ENCODE measurements around the gene KMT2E. TPM values are rescaled to one million over a fixed set of nuclear protein-coding genes. Genes with fewer than 3 reads are reported as not detected.

Gene KMT2E
- total RNA-seq, 1 experiment from 2014 or later, result 63.9 TPM

GRCh38 chr7:105021352-105021751 lies 7.3 kb downstream of the KMT2E start:
- TF ChIP-seq CTCF (conservative IDR thresholded peaks at IDR 0.05; ENCODE audit: low read depth, low read length) (no peak), EZH2 (IDR thresholded peaks at IDR 0.05; ENCODE audit: borderline replicate concordance, low read depth, low read length, poor library complexity, severe bottlenecking) (no peak)
- no peaks in the 10 kb centered on the region for H3K36me3 ChIP-seq (ENCODE audit: insufficient read depth, low read length, poor library complexity, severe bottlenecking)
- intact Hi-C loops (cut with micrococcal nuclease; ENCODE audit: unreplicated experiment), result no loop called here
- no peak overlapping the region for H3K4me3 ChIP-seq (ENCODE audit: low read depth, low read length, poor library complexity, severe bottlenecking)
- no peaks in the 10 kb centered on the region for H3K9me3 ChIP-seq (ENCODE audit: low read depth, low read length, poor library complexity, severe bottlenecking)
- H3K27ac ChIP-seq (ENCODE audit: low read depth, low read length, poor library complexity, severe bottlenecking), result peak overlapping the region; percentile 28
- ChIA-PET CTCF (no interaction called here), POLR2A (ENCODE audit: low non-redundant PET) (no interaction called here)
- no peak for DNase-seq (ENCODE audit: low spot score)
- BruUV-seq (replicated peaks), result no TSS peak
- peaks cover 82% of the 10 kb centered on the region for H3K4me1 ChIP-seq (ENCODE audit: insufficient read depth, low read length, poor library complexity, severe bottlenecking)
- no peaks in the 10 kb centered on the region for H3K27me3 ChIP-seq (replicated peaks; ENCODE audit: insufficient read depth, low read depth, low read length, poor library complexity)

- no peaks in the 10 kb centered on the region for H3K9me3 ChIP-seq (ENCODE audit: low read depth, low read length, poor library complexity, severe bottlenecking)
- no peak for TF ChIP-seq EZH2 (IDR thresholded peaks at IDR 0.05; ENCODE audit: borderline replicate concordance, low read depth, low read length, poor library complexity, severe bottlenecking)
- TF ChIP-seq CTCF (conservative IDR thresholded peaks at IDR 0.05; ENCODE audit: low read depth, low read length), result no peak
- no peak overlapping the region for H3K4me3 ChIP-seq (ENCODE audit: low read depth, low read length, poor library complexity, severe bottlenecking)
- H3K4me1 ChIP-seq (ENCODE audit: insufficient read depth, low read length, poor library complexity, severe bottlenecking), result peaks cover 80% of the 10 kb centered on the region
- DNase-seq (ENCODE audit: low spot score), result no peak
- POLR2A ChIA-PET (ENCODE audit: low non-redundant PET), result no interaction called here
- CTCF ChIA-PET, result no interaction called here
- no peaks in the 10 kb centered on the region for H3K36me3 ChIP-seq (ENCODE audit: insufficient read depth, low read length, poor library complexity, severe bottlenecking)
- no peak overlapping the region for H3K27ac ChIP-seq (ENCODE audit: low read depth, low read length, poor library complexity, severe bottlenecking)
- H3K27me3 ChIP-seq (replicated peaks; ENCODE audit: insufficient read depth, low read depth, low read length, poor library complexity), result no peaks in the 10 kb centered on the region
- no TSS peak for BruUV-seq (replicated peaks)
- intact Hi-C loops (cut with micrococcal nuclease; ENCODE audit: unreplicated experiment), result no loop called here
Observed at GRCh38 chr7:105021967-105022366, 8.0 kb downstream of the KMT2E start.

- H3K9me3 ChIP-seq (ENCODE audit: low read depth, low read length, poor library complexity, severe bottlenecking), result no peaks in the 10 kb centered on the region
- no peak overlapping the region for H3K4me3 ChIP-seq (ENCODE audit: low read depth, low read length, poor library complexity, severe bottlenecking)
- intact Hi-C loops (cut with micrococcal nuclease; ENCODE audit: unreplicated experiment), result no loop called here
- ChIA-PET CTCF (no interaction called here), POLR2A (ENCODE audit: low non-redundant PET) (no interaction called here)
- BruUV-seq (replicated peaks), result no TSS peak
- peaks cover 80% of the 10 kb centered on the region for H3K4me1 ChIP-seq (ENCODE audit: insufficient read depth, low read length, poor library complexity, severe bottlenecking)
- no peak overlapping the region for H3K27ac ChIP-seq (ENCODE audit: low read depth, low read length, poor library complexity, severe bottlenecking)
- no peak for DNase-seq (ENCODE audit: low spot score)
- no peaks in the 10 kb centered on the region for H3K27me3 ChIP-seq (replicated peaks; ENCODE audit: insufficient read depth, low read depth, low read length, poor library complexity)
- no peaks in the 10 kb centered on the region for H3K36me3 ChIP-seq (ENCODE audit: insufficient read depth, low read length, poor library complexity, severe bottlenecking)
- TF ChIP-seq EZH2 (IDR thresholded peaks at IDR 0.05; ENCODE audit: borderline replicate concordance, low read depth, low read length, poor library complexity, severe bottlenecking) (no peak), CTCF (conservative IDR thresholded peaks at IDR 0.05; ENCODE audit: low read depth, low read length) (no peak)
Observed at GRCh38 chr7:105022458-105022857, 8.5 kb downstream of the KMT2E start.
